8988T (cell line): ENCODE measurements around the gene CD9.
"Not testable (repeated sequence)": the region's sequence is repeated elsewhere in the genome, so short reads cannot be mapped to it uniquely, and the experiment has no call there.

Experiments
- DNase-seq: peaks from one replicate; pipeline ENCODE4 v3.0.0; 2011

The CD9 gene

DNA sequence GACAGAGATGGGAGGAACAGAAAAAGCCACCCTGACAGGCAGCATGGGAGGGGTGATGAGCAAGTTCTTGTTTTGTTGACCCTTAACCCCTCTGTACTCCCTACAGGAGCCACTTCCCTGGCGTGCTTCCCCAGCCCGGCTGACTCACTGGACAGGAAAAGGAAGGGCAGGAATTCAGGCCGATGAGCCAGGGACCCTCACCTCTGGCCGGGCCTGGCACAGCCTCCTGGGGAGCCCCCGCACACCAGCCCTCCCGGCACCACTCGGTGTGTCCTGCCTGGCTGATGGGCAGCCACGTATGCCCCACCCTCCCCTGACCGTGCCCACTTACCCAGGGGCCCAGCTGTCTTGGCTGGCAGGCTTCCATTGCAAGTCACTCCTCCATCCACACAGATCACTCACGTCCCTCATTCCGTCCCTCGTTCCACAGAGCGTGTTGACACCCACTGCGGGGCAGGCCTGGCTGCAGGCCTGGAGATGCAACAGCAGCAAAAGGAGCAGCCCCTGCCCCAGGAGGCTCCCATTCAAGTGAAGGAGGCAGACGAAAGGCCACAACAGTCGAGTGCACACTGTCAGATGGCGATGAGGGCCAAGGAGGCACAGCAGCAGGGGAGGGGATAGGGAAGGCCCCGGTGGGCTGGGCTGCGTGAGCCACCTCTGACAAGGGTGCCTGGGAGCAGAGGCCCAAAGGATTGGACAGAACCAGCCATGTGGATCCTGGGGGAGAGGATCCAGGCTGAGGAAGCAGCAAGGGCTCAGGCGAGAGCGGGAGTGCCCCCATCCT, 19.7 kb upstream of the CD9 start:
- no peak for DNase-seq

DNA sequence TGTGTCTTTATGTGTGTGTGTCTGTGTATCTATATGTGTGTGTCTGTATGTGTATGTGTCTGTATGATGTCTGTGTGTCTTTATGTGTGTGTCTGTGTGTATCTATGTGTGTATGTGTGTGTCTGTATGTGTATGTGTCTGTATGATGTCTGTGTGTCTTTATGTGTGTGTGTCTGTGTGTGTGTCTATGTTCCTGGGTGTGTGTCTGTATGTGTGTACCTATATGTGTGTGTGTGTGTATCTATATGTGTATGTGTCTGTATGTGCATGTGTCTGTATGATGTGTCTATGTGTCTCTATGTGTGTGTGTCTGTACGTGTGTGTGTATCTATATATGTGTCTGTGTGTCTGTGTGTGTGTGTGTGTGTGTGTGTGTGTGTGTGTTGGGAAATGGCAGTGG, 19.0 kb upstream of the CD9 start:
- no peak for DNase-seq

DNA sequence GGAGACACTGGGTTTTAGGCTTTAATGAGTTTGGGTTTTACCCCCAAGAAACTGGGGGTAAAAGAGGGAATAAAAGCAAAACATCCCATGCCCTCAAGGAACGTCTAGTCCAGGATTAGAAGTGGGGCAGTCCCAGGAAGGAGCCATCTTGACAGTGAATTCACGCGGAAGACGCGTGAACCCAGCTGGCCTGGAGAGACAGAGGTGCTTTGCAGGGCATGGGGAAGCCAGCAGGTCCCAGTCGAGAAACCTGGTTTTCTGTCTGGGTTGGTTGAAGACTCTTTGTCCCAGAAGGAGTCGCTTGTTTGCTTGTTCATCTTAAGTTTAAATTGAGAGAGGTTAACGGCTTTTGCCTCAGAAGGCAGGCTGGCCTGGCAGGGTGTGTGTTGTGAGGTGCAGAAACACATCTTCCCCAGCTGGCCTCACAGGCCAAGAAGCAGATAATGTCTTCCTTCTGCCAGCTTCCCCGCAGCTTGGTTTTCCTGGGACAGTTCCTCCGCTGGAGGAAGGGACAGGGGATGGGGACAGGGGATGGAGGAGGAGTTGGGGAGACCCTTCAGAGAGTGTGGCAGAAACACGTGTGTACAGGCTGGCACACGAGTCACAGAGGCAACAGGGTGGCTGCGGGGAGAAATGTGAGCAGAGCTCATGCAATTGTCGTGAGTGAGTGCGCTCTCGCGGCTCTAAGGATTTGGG, 18.5 kb upstream of the CD9 start:
- no peak for DNase-seq

DNA sequence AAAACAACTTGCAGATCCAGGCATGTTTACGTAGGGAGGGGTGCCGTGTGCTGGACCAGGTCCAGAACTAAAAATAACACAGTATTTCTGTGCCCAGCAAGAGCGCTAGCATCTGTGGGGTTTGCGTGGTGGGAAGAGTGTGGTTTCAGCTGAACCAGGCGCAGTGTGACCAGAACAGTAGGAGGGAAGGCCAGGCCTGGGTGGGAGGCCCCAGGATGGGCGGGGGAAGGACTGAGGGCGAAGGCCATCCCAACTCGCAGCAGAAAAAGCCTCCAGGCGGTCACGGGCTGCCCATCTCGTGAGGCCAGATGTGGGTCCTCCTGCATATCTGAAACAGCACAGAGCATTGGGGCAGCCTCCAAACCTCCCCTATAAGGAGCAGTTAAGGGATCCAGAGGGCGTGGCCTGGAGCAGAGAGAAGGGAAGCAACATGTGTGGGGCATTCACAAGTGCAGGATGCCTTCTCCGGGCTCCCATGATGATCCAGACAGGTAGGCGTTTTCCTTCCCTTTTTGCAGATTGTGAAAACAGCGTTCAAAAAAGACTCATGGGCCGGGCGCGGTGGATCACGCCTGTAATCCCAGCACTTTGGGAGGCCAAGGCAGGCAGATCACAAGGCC, 17.8 kb upstream of the CD9 start:
- DNase-seq: no peak

DNA sequence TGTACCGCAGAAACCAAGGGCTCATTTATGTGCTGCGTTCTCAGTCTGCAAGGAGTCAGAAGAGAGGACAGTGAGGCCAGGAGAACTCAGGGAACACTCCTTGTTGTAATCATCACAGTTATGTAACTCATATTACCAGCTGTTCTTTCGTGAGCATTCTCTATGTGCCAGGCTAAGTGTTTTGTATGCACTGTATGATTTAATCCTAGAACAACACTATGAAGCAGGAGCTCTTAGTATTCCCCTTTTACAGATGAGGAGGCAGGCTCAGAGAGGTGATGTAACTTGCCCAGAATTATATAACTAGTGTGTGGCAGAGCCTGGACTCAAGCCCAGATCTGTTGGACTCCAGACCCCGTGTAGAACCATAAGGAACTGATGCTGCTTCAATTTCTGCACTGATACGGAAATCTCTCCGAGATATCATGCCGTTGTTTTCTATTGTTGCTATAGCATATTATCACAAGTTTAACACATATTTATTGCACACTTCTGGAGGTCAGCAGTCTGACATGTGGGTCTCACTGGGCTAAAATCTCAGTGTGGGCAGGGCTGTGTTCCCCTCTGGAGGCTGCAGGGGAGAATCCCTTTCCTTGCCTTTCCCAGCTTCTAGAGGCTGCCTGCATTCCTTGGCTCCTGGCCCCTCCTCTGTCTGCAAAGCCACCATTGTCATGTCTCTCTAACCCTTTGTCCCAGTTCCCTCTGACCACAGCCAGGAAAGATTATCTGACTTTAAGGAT, 16.3 kb upstream of the CD9 start:
- DNase-seq: no peak

DNA sequence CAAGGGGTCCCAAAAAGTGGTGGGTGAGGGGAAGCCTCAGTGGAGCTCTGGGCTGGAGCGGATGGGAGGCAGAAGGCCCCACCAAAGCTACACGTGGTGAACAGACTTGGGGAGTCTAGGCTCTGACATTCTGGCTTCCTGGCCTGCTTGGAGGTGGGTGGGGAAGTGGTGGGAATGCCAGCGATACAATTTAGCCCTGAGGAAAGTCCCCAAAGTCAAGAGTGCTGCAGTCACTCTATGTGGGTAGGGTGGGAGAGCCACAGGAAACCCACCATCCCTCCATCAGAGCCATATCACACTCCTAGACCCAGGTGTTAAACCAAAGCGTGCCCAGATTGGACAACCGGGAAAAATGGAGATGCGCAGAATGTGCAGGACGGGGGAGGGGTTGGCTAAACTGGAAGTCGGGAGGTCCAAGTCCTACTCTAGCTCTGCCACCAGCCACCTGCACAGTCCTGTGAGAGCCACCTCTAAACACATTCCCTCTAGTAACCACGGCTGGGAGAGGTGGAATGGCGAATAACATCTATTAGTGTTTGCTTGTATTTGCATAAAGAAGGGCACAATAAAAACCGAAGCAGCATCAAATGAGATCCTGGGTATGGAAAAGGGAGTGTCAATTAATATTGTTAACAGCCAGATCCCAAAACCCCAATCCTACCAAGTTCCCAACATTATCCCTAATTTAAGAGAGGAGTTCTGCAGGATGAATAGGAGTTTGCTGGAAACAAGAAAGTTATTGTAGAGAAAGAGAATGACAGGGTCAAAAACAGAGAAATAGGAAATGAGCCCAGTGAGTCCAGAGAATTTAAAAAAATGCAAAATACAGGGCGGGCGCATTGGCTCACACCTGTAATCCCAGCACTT, 14.0 kb upstream of the CD9 start:
- no peak for DNase-seq

DNA sequence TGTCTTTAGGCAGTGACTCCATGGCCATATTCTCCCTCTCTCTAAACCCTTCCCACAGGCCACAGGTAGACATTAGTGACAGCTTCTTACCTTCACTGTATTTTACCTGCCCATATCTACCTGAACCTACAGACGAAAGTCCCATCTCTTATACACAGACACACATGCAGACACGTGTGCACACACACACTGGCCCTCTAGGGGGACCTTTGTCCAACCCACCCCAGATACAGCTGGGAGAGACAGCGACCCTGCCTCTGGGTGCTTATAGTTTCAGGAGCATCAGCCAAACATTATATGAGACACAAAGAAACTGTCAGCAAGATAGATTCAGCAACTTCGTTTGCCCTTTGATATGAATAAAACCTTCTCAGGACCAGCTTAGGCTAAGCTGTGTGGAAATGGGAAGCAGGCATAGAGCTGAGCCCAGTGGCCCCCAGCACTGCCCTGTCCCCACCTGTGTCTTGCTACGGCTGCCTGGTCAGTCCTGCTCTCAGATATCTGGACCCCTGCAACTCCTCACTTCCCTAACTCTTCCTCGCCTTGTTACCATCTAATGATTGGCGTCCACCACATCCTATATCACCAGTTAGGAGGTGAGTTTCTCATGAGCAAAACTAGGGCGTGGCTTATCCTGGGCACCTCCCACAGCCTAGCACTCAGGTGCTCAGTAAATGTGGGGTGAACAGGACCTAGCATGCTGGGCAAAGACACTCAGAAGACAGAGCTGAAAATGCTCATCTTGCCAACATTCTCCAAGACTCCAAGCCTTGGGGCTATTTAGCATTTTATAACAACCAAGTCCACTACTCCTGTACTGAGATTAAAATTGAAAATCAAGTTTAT, 12.0 kb upstream of the CD9 start:
- DNase-seq: no peak

DNA sequence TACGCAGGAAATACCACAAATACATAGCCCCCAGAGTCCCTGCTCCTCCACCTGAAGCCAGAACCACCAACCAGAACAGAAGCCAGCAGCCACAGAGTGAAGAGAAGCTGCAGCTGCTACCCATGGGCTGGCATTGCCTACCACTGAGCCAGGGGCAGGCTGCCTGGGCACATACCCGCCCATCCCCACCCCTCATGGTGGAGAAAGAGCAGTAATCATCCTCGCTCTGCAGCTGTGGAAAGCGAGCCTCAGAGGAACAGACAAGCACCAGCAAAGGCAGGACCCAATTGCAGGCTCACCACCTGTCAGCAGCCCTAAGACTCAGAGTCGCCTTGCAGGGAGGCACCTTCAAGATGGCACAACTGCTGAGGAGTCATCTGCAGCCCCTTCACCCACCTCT, 11.2 kb upstream of the CD9 start:
- no peak for DNase-seq

DNA sequence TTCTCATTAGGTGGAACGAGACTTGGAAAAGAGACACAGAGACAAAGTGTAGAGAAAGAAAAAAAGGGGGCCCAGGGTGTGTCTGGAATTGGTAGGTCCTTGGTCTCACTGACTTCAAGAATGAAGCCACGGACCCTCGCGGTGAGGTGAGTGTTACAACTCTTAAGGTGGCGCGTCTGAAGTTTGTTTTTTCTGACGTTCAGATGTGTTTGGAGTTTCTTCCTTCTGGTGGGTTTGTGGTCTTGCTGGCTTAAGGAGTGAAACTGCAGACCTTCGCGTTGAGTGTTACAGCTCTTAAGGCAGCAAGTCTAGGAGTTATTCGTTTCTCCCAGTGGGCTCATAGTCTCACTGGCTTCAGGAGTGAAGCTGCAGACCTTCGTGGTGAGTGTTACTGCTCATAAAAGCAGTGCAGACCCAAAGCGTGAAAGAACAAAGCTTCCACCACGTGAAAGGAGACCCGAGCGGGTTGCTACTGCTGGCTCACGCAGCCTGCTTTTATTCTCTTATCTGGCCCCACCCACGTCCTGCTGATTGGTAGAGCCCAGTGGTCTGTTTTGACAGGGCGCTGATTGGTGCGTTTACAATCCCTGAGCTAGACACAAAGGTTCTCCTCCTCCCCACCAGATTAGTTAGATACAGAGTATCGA, 10.1 kb upstream of the CD9 start:
- not testable (repeated sequence) for DNase-seq

DNA sequence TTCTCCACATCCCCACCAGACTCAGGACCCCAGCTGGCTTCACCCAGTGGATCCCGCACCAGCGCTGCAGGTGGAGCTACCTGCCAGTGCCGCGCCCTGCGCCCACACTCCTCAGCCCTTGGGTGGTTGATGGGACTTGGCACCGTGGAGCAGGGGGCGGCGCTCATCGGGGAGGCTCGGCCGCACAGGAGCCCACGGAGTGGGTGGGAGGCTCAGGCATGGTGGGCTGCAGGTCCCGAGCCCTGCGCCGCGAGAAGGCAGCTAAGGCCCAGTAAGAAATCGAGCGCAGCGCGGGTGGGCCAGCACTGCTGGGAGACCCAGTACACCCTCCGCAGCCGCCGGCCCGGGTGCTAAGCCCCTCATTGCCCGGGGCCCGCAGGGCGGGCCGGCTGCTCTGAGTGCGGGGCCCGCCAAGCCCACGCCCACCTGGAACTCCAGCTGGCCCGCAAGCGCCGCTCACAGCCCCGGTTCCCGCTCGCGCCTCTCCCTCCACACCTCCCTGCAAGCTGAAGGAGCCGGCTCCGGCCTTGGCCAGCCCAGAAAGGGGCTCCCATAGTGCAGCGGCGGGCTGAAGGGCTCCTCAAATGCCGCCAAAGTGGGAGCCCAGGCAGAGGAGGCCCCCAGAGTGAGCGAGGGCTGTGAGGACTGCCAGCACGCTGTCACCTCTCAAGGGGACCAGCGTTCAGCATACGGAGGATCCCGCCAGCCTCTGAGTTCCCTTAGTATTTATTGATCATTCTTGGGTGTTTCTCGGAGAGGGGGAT, 9.3 kb upstream of the CD9 start:
- not testable (repeated sequence) for DNase-seq

DNA sequence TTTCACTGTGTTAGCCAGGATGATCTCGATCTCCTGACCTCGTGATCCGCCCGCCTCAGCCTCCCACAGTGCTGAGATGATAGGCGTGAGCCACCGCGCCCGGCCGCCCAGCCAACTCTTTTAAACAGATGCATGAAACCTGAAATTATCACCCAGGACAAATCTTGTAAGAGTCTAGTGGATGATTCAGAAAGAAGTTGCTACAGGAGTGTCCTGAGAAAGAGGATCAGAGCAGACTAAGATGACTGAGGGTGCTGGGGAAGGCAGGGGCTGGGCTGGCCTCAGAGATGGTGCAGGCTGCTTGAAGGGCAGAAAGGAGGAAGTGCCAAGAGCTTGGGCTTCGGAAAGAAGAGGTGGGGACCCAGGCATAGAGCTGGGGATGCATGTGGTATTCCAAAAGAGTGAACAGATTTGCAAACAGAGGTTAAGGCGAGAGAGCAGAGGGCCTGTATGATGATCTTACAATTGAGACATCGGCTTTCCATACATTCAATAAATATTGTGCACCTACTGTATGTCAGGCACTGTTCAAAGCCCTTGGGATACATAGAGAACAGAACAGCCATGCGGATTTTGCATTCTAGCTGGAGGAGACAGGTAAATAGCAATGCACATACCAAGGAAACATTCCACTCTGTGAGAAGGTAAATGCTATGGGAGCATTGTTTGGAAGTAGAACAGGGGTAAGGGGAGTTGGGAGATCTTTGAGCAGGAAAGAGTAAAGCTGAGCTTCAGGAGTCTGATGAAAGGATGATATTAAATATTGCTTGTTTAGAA, 7.4 kb upstream of the CD9 start:
- no peak for DNase-seq

DNA sequence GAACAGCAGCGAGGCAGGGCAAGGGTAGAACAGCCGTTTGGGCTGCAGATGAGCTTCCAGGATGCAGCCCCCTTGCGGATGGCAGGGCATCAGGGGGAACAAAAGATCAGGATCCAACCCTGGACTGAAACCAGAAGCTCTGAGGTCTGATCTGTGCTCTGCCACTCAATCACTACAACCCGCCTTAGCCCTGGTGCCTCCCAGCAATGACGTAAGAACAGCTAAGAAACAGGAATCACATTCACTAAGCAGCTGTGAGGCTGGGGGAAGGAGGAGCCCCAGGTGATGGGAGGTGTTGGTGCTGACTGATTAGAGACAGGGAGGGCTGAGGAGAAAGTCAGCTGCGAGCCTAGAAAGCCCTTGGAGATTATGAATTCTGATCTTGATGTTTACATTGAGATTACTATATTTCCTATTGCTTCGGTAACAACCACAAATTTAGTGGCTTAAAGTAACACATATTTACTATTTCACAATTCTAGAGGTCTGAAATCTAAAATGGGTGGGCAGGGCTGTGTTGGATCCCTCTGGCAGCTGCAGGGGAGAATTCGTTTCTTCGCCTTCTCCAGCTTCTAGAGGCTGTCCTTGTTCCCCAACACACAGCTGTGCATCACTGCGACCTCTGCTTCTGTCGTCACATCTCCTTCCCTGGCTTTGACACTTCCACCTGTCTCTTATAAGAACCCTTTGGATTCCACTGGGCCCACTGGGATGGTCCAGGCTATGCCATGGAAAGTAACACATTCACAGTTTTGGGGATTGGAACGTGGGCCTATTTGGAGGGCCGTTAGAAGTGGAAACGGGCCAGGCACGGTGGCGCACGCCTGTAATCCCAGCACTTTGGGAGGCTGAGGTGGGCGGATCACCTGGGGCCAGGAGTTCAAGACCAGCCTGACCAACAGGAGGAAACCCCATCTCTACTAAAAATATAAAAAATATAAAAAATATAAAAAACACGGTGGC, 6.1 kb upstream of the CD9 start:
- DNase-seq: no peak

DNA sequence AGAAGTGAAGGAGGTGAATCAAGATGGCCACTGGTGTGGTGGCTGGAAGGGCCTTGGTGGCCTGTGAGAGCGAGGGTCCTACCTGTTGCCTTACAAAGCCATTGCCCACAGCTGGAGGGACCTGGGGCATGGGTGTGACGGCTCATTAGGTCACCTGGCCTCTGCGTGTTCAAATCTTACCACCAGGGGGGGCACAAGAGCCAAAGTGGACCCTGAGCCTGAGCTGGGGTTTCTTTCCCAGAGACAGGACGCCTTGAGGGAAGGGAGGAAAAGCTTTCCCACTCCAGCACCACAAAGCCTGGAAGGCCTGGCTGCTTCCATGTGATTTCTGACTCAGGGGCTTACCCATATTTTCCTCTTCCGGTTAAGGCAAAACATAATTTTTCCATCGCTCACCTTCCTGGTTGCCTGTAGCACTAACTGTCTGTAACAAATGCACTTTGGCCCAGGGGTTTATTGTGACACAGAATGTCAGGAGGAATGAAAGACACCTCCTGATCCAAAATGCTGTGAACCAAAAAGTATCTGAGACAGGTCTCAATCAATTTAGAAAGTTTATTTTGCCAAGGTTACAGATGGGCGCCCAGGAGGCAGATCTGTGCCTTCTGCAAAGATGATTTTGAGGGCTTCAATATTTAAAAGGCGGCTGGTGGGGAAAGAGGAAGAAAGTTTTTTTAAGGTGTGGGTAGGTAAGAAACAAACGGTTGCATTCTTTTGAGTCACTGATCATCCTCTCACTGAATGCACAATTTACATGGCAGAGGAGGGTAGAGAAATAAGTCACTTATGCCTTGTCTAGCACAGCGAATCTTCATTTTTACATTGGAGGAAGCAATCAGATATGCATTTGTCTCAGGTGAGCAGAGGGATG, 4.3 kb upstream of the CD9 start:
- DNase-seq: peak; percentile 97

DNA sequence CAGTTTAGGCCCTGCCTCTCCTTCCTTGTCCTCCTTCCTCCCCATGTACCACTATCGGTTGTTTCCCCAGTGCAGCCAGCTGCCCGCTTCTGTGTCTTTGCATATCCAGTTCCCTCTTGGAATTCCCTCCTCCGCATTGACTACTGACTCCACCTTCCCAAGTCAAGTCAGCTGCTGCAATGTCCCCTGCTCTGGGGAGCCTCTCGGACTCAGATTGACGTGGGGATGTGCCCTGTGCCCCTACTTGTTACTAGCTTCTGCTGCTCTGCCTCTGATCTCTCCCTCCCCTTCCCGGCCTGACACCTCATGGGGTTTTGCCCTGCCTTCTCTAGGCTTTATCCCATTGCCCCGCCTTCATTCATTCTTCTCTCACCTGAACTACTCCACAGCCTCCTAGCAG, 2.1 kb upstream of the CD9 start:
- no peak for DNase-seq

DNA sequence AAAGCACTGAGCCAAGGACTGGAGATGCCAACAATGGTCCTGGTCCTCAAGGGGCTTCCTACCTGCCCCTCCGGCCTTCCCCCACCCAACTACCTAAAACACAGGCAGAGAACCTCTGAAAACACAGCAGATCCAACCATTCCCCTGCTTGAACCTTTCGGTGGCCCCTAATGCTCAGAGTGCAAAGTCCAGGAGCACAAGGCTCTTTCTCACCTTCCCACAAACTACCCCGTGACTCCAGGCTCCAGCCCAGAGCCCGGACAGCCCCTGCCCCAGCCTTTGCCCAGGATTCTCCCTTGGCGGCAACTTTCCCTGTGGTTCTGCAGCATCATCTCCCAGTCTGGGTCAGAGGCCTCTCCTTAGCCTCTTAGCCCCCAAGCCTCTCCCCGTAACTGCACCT, 1.6 kb upstream of the CD9 start:
- no peak for DNase-seq

DNA sequence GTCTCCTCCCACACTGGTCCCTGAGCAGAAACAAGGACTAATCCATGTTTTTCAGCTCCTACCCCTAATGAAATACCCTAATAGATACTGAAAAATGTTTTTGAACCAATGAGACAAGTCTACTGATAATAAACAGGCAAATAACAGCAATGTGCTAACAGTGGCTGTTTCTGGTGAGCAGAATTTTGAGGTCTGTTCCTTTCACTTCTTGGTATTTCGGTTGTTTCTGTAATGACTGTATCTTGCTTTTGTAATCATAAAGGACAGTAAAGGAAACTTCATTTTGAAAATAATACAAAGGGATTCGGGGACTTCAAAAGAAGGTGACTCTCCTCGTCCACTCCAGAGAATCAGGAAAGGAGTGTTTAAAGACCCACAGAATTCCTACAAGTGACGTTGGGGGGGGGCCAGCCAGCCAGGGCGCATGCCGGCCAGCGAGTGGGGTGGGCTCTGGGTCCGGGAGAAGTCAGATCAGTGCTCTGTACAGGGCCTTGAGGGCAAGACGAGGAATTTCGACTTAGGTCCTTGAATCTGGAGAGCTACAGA, 1.1 kb upstream of the CD9 start:
- DNase-seq: no peak
